NB4 (cell line): ENCODE measurements around the gene SAMD4A.

ENCODE experiments used
- CTCF ChIP-seq: IDR thresholded peaks from one replicate; pipeline ENCODE4 v1.5.1; 2012; ENCODE audit warnings: low read depth, low read length
- MAX ChIP-seq: IDR thresholded peaks from 2 replicates; pipeline ENCODE4 v1.6.1; 2011; ENCODE audit warnings: low read depth, low read length
- POLR2A ChIP-seq: IDR thresholded peaks from 2 replicates; pipeline ENCODE4 v1.6.1; 2011; ENCODE audit warnings: mild to moderate bottlenecking; ENCODE audit not compliant: insufficient read length; ENCODE audit errors: extremely low read depth

- TF ChIP-seq POLR2A (no peak), CTCF (no peak), MAX (no peak)
These were observed 92.4 kb downstream of the SAMD4A start for GRCh38 chr14:54659365-54659764.
